Loucy (cell line): ENCODE results near the gene ANKFY1.

Source experiments
- EZH2phosphoT487 ChIP-seq: fragments of 200-600 bp; IDR thresholded peaks from 2 replicates; pipeline ENCODE4 v1.6.1; 2018; ENCODE audit warnings: antibody characterized with exemption, mild to moderate bottlenecking, moderate library complexity, borderline replicate concordance
- TF ChIP-seq, protein P1 (sequence below): fragments of 200-600 bp; sonication (generic); conservative IDR thresholded peaks from 2 replicates; pipeline ENCODE4 v1.5.1; 2014; ENCODE audit warnings: mild to moderate bottlenecking, antibody characterized with exemption, low read length

DNA sequence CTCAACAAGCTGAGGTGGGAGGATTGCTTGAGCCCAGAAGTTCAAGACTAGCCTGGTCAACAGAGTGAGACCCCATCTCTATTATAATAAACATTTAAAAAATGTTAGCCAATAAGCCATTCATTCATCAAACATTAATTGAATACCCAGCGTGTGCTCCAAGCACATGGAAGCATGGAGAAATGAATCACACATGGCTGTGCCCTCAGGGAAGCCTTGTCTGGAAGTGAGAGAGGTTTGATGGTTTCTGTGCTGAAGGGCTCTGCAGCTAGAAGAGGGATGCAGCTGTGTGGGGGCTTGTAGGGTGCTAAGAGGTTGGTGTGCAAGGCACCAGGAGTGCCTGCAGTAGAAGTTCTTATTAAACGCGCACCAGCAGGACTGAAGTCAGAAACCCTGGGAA is 109.6 kb downstream of the ANKFY1 start:
- TF ChIP-seq, protein P1, sequence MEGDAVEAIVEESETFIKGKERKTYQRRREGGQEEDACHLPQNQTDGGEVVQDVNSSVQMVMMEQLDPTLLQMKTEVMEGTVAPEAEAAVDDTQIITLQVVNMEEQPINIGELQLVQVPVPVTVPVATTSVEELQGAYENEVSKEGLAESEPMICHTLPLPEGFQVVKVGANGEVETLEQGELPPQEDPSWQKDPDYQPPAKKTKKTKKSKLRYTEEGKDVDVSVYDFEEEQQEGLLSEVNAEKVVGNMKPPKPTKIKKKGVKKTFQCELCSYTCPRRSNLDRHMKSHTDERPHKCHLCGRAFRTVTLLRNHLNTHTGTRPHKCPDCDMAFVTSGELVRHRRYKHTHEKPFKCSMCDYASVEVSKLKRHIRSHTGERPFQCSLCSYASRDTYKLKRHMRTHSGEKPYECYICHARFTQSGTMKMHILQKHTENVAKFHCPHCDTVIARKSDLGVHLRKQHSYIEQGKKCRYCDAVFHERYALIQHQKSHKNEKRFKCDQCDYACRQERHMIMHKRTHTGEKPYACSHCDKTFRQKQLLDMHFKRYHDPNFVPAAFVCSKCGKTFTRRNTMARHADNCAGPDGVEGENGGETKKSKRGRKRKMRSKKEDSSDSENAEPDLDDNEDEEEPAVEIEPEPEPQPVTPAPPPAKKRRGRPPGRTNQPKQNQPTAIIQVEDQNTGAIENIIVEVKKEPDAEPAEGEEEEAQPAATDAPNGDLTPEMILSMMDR: no peak
- no peak for TF ChIP-seq EZH2phosphoT487
